Thymus (tissue), 11 donors: ENCODE data around the gene COPA. TPM values are rescaled to one million over a fixed set of nuclear protein-coding genes. Genes with fewer than 3 reads are reported as not detected.

Source experiments
- DNase-seq, 9 donors: peaks; one replicate each; pipeline ENCODE4 v3.0.0-alpha.2; 2013; ENCODE audit warnings: low spot score in 9 of 9, low read depth in 6 of 9, missing footprints in 1 of 9
- H3K27ac ChIP-seq, 2 donors: one replicate each; pipeline ENCODE4 v1.5.1; 2013; ENCODE audit warnings: control low read depth in 1 of 2, low read depth in 1 of 2, low read length in 1 of 2, mild to moderate bottlenecking in 1 of 2, moderate library complexity in 1 of 2
- H3K27me3 ChIP-seq, 2 donors: one replicate each; pipeline ENCODE4 v1.5.1; 2013; ENCODE audit warnings: low read length in 1 of 2; ENCODE audit not compliant: control insufficient read depth in 2 of 2, insufficient read depth in 1 of 2
- H3K36me3 ChIP-seq, 2 donors: one replicate each; pipeline ENCODE4 v1.5.1; 2013; ENCODE audit warnings: low read length in 1 of 2, mild to moderate bottlenecking in 1 of 2, moderate library complexity in 1 of 2; ENCODE audit not compliant: control insufficient read depth in 2 of 2, insufficient read depth in 2 of 2
- H3K4me1 ChIP-seq, 2 donors: one replicate each; pipeline ENCODE4 v1.5.1; 2013; ENCODE audit warnings: low read length in 2 of 2; ENCODE audit not compliant: control insufficient read depth in 2 of 2, insufficient read depth in 2 of 2
- H3K4me3 ChIP-seq, 2 donors: one replicate each; pipeline ENCODE4 v1.5.1; 2013; ENCODE audit warnings: low read length in 2 of 2, control low read depth in 1 of 2, mild to moderate bottlenecking in 1 of 2
- H3K9me3 ChIP-seq, 2 donors: one replicate each; pipeline ENCODE4 v1.5.1; 2013; ENCODE audit warnings: low read length in 1 of 2, mild to moderate bottlenecking in 1 of 2; ENCODE audit not compliant: control insufficient read depth in 2 of 2, insufficient read depth in 1 of 2
- WGBS: extraction: QIAGEN DNeasy Blood & Tissue Kit; methylation state at CpG from one replicate; pipeline ENCODE4 v1.1.7; 2013; 5-methylcytosine and 5-hydroxymethylcytosine counted together
- polyA plus RNA-seq: library from polyadenylated mRNA; stranded (reverse); fragments of 200-250 nt; gene quantifications from one replicate; pipeline ENCODE4 v1.2.3, GENCODE V29; 2013
- total RNA-seq: library from RNA; stranded (reverse); fragments of 120-200 nt; gene quantifications from one replicate; pipeline ENCODE4 v1.2.4, GENCODE V29; 2013
- donor health status: healthy.

COPA gene
- total and polyA plus RNA-seq, 2 donors, result 61.5 to 80.2 TPM

GRCh38 chr1:160359559-160360226 lies 16.6 kb upstream of the COPA start:
- Histone ChIP-seq H3K27ac (no peak overlapping the region), H3K4me3 (no peak overlapping the region), H3K27me3 (no peaks in the 10 kb centered on the region), H3K36me3 (peaks cover 51 to 59% of the 10 kb centered on the region in 2 donors), H3K9me3 (no peaks in the 10 kb centered on the region), H3K4me1 (no peaks in the 10 kb centered on the region)
- WGBS, result 98% methylated on average over 9 of the region's 9 CpGs
- DNase-seq, result no peak

- H3K36me3 ChIP-seq, result peaks cover 67 to 75% of the 10 kb centered on the region in 2 donors
- H3K4me1 ChIP-seq, result no peaks in the 10 kb centered on the region
- DNase-seq, result no peak
- 97% methylated on average over 4 of the region's 4 CpGs for WGBS
- H3K27ac ChIP-seq, result no peak overlapping the region
- H3K4me3 ChIP-seq, result no peak overlapping the region
- H3K27me3 ChIP-seq, result no peaks in the 10 kb centered on the region
- H3K9me3 ChIP-seq, result no peaks in the 10 kb centered on the region
These were observed 15.0 kb upstream of the COPA start for GRCh38 chr1:160358073-160358472.

- H3K36me3 ChIP-seq, result peaks cover 73 to 82% of the 10 kb centered on the region in 2 donors
- 98% methylated on average over 7 of the region's 7 CpGs for WGBS
- no peak for DNase-seq
- no peaks in the 10 kb centered on the region for H3K9me3 ChIP-seq
- H3K27me3 ChIP-seq, result no peaks in the 10 kb centered on the region
- no peak overlapping the region for H3K4me3 ChIP-seq
- H3K27ac ChIP-seq, result no peak overlapping the region
- no peaks in the 10 kb centered on the region for H3K4me1 ChIP-seq
These were observed 14.4 kb upstream of the COPA start for GRCh38 chr1:160357286-160358002.

- H3K4me1 ChIP-seq, result no peaks in the 10 kb centered on the region
- H3K36me3 ChIP-seq, result peaks cover 89 to 97% of the 10 kb centered on the region in 2 donors
- no peak overlapping the region for H3K4me3 ChIP-seq
- H3K27me3 ChIP-seq, result no peaks in the 10 kb centered on the region
- peak in 2 of 9 donors; percentile 29 to 45 for DNase-seq
- WGBS, result 79% methylated on average over 5 of the region's 5 CpGs
- no peak overlapping the region for H3K27ac ChIP-seq
- no peaks in the 10 kb centered on the region for H3K9me3 ChIP-seq
These were observed 11.4 kb upstream of the COPA start for GRCh38 chr1:160354388-160354985.

- Histone ChIP-seq H3K36me3 (peaks cover 96 to 98% of the 10 kb centered on the region in 2 donors), H3K4me1 (no peaks in the 10 kb centered on the region), H3K27me3 (no peaks in the 10 kb centered on the region), H3K9me3 (no peaks in the 10 kb centered on the region), H3K4me3 (no peak overlapping the region), H3K27ac (no peak overlapping the region)
- DNase-seq, result no peak
- 94% methylated on average over 2 of the region's 2 CpGs for WGBS
These were observed 10.2 kb upstream of the COPA start for GRCh38 chr1:160353223-160353622.

- Histone ChIP-seq H3K27ac (no peak overlapping the region), H3K9me3 (no peaks in the 10 kb centered on the region), H3K4me3 (no peak overlapping the region), H3K36me3 (peaks cover 94 to 97% of the 10 kb centered on the region in 2 donors), H3K4me1 (no peaks in the 10 kb centered on the region), H3K27me3 (no peaks in the 10 kb centered on the region)
- WGBS, result 98% methylated on average over 8 of the region's 8 CpGs
- no peak for DNase-seq
These were observed 9.5 kb upstream of the COPA start for GRCh38 chr1:160352555-160352954.

GRCh38 chr1:160351629-160352028 lies 8.6 kb upstream of the COPA start:
- Histone ChIP-seq H3K4me3 (no peak overlapping the region), H3K4me1 (no peaks in the 10 kb centered on the region), H3K27ac (no peak overlapping the region), H3K27me3 (no peaks in the 10 kb centered on the region), H3K9me3 (no peaks in the 10 kb centered on the region), H3K36me3 (peaks cover 86 to 97% of the 10 kb centered on the region in 2 donors)
- no peak for DNase-seq
- whole genome bisulfite sequencing, result 98% methylated on average over 4 of the region's 4 CpGs

GRCh38 chr1:160346958-160347357 lies 3.9 kb upstream of the COPA start:
- Histone ChIP-seq H3K27me3 (no peaks in the 10 kb centered on the region), H3K4me1 (peaks cover 9 to 11% of the 10 kb centered on the region in 2 donors), H3K4me3 (no peak overlapping the region), H3K27ac (peak overlapping the region in 1 of 2 donors; percentile 5), H3K36me3 (peaks cover 42 to 61% of the 10 kb centered on the region in 2 donors), H3K9me3 (no peaks in the 10 kb centered on the region)
- WGBS, result 71% methylated on average over 4 of the region's 4 CpGs
- peak in 1 of 9 donors; percentile 4 for DNase-seq

GRCh38 chr1:160346463-160346862 lies 3.4 kb upstream of the COPA start:
- 92% methylated on average over 10 of the region's 10 CpGs for WGBS
- H3K27me3 ChIP-seq, result no peaks in the 10 kb centered on the region
- H3K4me1 ChIP-seq, result peaks cover 11% of the 10 kb centered on the region in 2 donors
- DNase-seq, result no peak
- H3K9me3 ChIP-seq, result no peaks in the 10 kb centered on the region
- no peak overlapping the region for H3K4me3 ChIP-seq
- no peak overlapping the region for H3K27ac ChIP-seq
- peaks cover 37 to 56% of the 10 kb centered on the region in 2 donors for H3K36me3 ChIP-seq
